Kidney epithelial cell (primary cell): ENCODE measurements around the gene C1QTNF12. TPM values are rescaled to one million over a fixed set of nuclear protein-coding genes. Genes with fewer than 3 reads are reported as not detected.

Experiments used
- DNase-seq: peaks from one replicate; pipeline ENCODE4 v3.0.0-alpha.2; 2010; ENCODE audit warnings: low read depth
- H3K27me3 ChIP-seq: 2 replicates; pipeline ENCODE4 v1.6.0; 2011; ENCODE audit warnings: low read length; ENCODE audit not compliant: control insufficient read depth, insufficient read depth
- H3K36me3 ChIP-seq: 2 replicates; pipeline ENCODE4 v1.5.1; 2011; ENCODE audit warnings: low read length; ENCODE audit not compliant: control insufficient read depth, insufficient read depth
- H3K4me3 ChIP-seq: 2 replicates; pipeline ENCODE4 v1.5.1; 2011; ENCODE audit warnings: low read depth, mild to moderate bottlenecking, control low read depth, low read length
- total RNA-seq: library from RNA; depleted of rRNA; stranded (reverse); fragments of >200 nt; gene quantifications from 2 replicates; pipeline ENCODE4 v1.2.3, GENCODE V29; 2015
- TF ChIP-seq, protein P1 (sequence below): IDR thresholded peaks from 2 replicates; pipeline ENCODE4 v1.5.1; 2011; ENCODE audit warnings: mild to moderate bottlenecking, moderate library complexity, low read length, control low read depth, inconsistent platforms; ENCODE audit not compliant: insufficient read depth, poor library complexity, severe bottlenecking

Gene C1QTNF12
- total RNA-seq, 1 donor from 2014 or later: 0.88 TPM

- H3K36me3 ChIP-seq: no peaks in the 10 kb centered on the region
- H3K4me3 ChIP-seq: no peak overlapping the region
- no peaks in the 10 kb centered on the region for H3K27me3 ChIP-seq
- TF ChIP-seq, protein P1, sequence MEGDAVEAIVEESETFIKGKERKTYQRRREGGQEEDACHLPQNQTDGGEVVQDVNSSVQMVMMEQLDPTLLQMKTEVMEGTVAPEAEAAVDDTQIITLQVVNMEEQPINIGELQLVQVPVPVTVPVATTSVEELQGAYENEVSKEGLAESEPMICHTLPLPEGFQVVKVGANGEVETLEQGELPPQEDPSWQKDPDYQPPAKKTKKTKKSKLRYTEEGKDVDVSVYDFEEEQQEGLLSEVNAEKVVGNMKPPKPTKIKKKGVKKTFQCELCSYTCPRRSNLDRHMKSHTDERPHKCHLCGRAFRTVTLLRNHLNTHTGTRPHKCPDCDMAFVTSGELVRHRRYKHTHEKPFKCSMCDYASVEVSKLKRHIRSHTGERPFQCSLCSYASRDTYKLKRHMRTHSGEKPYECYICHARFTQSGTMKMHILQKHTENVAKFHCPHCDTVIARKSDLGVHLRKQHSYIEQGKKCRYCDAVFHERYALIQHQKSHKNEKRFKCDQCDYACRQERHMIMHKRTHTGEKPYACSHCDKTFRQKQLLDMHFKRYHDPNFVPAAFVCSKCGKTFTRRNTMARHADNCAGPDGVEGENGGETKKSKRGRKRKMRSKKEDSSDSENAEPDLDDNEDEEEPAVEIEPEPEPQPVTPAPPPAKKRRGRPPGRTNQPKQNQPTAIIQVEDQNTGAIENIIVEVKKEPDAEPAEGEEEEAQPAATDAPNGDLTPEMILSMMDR: no peak
- no peak for DNase-seq
Observed at GRCh38 chr1:1275836-1276235, 29.3 kb upstream of the C1QTNF12 start.

DNA sequence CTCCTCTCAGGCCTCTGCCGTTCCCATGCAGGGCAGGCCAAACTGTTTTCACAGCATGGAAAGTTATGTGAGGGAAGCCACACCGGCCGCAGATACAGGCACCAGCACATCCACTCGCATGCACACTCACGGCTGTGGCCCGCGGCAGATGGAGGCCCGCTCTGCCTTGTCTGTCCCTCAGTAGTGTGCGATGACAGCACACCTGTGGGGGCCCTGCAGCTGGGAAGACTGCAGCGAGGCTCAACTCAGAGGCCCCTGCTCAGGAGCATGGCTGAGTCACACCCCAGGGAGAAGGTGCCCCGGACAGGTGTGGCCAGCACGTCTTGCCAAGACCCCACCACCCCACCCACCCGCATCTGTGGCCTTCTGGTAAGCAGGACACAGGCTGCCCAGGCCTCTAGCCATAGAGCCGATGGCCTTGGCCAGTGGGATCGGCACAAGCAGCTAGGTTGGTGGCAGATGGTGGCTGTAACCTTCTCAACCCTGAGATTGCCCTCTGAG, 28.5 kb upstream of the C1QTNF12 start:
- H3K4me3 ChIP-seq: no peak overlapping the region
- TF ChIP-seq, protein P1: no peak
- no peak for DNase-seq

GRCh38 chr1:1274299-1274930, 27.9 kb upstream of the C1QTNF12 start:
- no peaks in the 10 kb centered on the region for H3K27me3 ChIP-seq
- DNase-seq: no peak
- TF ChIP-seq, protein P1: no peak
- peak overlapping the region; percentile 91 for H3K4me3 ChIP-seq
- H3K36me3 ChIP-seq: no peaks in the 10 kb centered on the region

More for the DNA sequence above, 28.5 kb upstream of the C1QTNF12 start:
- no peaks in the 10 kb centered on the region for H3K36me3 ChIP-seq
- no peaks in the 10 kb centered on the region for H3K27me3 ChIP-seq

DNA sequence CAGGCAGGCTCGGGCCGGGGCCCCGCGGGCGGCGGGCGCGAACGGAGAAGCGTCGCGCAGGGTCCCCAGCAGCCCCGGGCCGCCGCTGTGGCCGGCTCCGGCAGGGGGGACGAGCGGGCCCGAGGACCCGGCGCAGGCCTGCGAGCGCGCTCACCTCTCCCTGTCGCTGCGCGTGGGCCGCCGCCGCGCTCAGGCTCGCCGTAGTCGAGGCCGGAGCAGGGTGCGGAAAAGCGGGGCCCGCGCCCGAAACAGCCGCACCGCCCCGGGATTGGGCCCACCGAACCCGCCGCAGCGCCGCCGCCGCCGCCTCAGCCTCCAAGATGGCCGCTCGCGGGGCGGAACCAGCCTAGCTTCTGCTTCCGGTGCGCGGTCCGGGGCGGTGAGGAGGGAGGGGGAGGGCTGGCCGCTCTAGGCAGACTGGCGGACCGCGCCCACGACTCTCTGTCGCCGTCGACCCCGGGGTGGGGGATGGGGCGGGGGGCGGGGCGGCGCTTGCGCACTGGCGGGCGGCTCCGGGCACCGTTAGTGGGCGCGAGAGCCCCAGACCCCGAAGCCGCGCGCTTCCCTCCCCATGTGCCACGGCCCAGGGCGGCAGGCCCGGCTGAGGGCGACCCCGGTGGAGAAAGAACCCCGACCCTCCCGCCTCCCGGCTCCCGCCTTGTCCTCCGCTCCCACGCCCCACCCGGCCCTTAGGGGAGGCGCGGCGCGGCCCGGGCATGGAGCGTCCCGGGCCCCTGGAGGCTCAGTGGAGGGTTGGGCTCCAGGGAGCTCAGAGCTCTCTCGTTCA, 27.2 kb upstream of the C1QTNF12 start, which contains the start of gene UBE2J2:
TSS of gene UBE2J2 (minus strand) at position 343 of the 787 bp plus-strand sequence. CDS start 5,862 bp downstream, outside the sequence.
- H3K27me3 ChIP-seq: no peaks in the 10 kb centered on the region
- DNase-seq: no peak
- peak within 1 kb of the TSS; percentile 91 for H3K4me3 ChIP-seq
- H3K36me3 ChIP-seq: no peaks in the 10 kb centered on the region
- TF ChIP-seq, protein P1: no peak

- H3K36me3 ChIP-seq: no peaks in the 10 kb centered on the region
- no peaks in the 10 kb centered on the region for H3K27me3 ChIP-seq
- no peak for DNase-seq
- TF ChIP-seq, protein P1: no peak
- peak overlapping the region; percentile 91 for H3K4me3 ChIP-seq
Observed at GRCh38 chr1:1273209-1273511, 26.6 kb upstream of the C1QTNF12 start.
